Mammary epithelial cell (primary cell): ENCODE results near the gene NPY.

Source experiments
- EZH2 ChIP-seq: IDR thresholded peaks from 2 replicates; pipeline ENCODE4 v1.6.1; 2012; ENCODE audit warnings: low read length, inconsistent platforms, borderline replicate concordance
- TF ChIP-seq, protein P1 (sequence below), 2 donors: IDR thresholded peaks in 1 of 2; conservative IDR thresholded peaks in 1 of 2; 2 replicates each; pipeline ENCODE4 v1.5.1; 2011 to 2012; ENCODE audit warnings: inconsistent platforms in 2 of 2, low read length in 2 of 2, mild to moderate bottlenecking in 2 of 2, control low read depth in 1 of 2, low read depth in 1 of 2; ENCODE audit not compliant: insufficient read depth in 1 of 2; ENCODE audit errors: extremely low read depth in 1 of 2

- TF ChIP-seq, protein P1, sequence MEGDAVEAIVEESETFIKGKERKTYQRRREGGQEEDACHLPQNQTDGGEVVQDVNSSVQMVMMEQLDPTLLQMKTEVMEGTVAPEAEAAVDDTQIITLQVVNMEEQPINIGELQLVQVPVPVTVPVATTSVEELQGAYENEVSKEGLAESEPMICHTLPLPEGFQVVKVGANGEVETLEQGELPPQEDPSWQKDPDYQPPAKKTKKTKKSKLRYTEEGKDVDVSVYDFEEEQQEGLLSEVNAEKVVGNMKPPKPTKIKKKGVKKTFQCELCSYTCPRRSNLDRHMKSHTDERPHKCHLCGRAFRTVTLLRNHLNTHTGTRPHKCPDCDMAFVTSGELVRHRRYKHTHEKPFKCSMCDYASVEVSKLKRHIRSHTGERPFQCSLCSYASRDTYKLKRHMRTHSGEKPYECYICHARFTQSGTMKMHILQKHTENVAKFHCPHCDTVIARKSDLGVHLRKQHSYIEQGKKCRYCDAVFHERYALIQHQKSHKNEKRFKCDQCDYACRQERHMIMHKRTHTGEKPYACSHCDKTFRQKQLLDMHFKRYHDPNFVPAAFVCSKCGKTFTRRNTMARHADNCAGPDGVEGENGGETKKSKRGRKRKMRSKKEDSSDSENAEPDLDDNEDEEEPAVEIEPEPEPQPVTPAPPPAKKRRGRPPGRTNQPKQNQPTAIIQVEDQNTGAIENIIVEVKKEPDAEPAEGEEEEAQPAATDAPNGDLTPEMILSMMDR (conservative IDR thresholded peaks at IDR 0.05 in 1 of 2, IDR thresholded peaks at IDR 0.05 in 1 of 2; ENCODE audit: extremely low read depth in 1 of 2, insufficient read depth in 1 of 2, low read depth in 1 of 2, low read length in 2 of 2) = no peak
- TF ChIP-seq EZH2 = no peak
Measured at GRCh38 chr7:24304494-24305095, 20.6 kb downstream of the NPY start.
